Suppressor macrophage (primary cell): Measurements from ENCODE around the gene DMBT1.
A peak's percentile ranks its signal among the peaks of the same experiment; 100 is the strongest.

ENCODE experiments used
- DNase-seq, 4 experiments: peaks; one replicate each; pipeline ENCODE4 v3.0.0-alpha.2; 2020 to 2022
- total RNA-seq, 17 experiments: gene quantifications; one replicate each; lab custom pipeline; 2026; ENCODE audit warnings: mixed read lengths in 6 of 17, inconsistent platforms in 3 of 17; lab: John Stamatoyannopoulos, UW

The DMBT1 gene
- total RNA-seq, result 0 to 4.8 (median 0) reads per million in 17 experiments

- DNase-seq, result peak in 1 of 4 experiments; percentile 10
These were observed at the start of gene DMBT1 for GRCh38 chr10:122560279-122560804. Gene DMBT1 (plus strand): TSS chr10:122560754. CDS start chr10:122560771, 17 bp downstream.

- DNase-seq, result peak; percentile 15 to 34 (median 23)
These were observed 47.5 kb upstream of the DMBT1 start for GRCh38 chr10:122513053-122513452.

GRCh38 chr10:122514045-122514840 lies 46.3 kb upstream of the DMBT1 start:
- DNase-seq, result no peak

GRCh38 chr10:122515022-122515424 lies 45.5 kb upstream of the DMBT1 start:
- DNase-seq, result no peak

- no peak for DNase-seq
These were observed 44.8 kb upstream of the DMBT1 start for GRCh38 chr10:122515588-122516231.

GRCh38 chr10:122516734-122517133 lies 43.8 kb upstream of the DMBT1 start:
- peak in 3 of 4 experiments; percentile 23 to 33 (median 30) for DNase-seq

- DNase-seq, result no peak
These were observed 41.4 kb upstream of the DMBT1 start for GRCh38 chr10:122519144-122519543.

GRCh38 chr10:122519873-122520272 lies 40.7 kb upstream of the DMBT1 start:
- DNase-seq, result peak in 1 of 4 experiments; percentile 13

- no peak for DNase-seq
These were observed 39.5 kb upstream of the DMBT1 start for GRCh38 chr10:122521011-122521410.

GRCh38 chr10:122524811-122525210 lies 35.7 kb upstream of the DMBT1 start:
- DNase-seq, result no peak

GRCh38 chr10:122525788-122526187 lies 34.8 kb upstream of the DMBT1 start:
- DNase-seq, result no peak

- no peak for DNase-seq
These were observed 33.7 kb upstream of the DMBT1 start for GRCh38 chr10:122526892-122527291.

- no peak for DNase-seq
These were observed 30.4 kb upstream of the DMBT1 start for GRCh38 chr10:122530177-122530576.

- DNase-seq, result no peak
These were observed 29.3 kb upstream of the DMBT1 start for GRCh38 chr10:122531261-122531660.

- no peak for DNase-seq
These were observed 28.6 kb upstream of the DMBT1 start for GRCh38 chr10:122531939-122532338.

- DNase-seq, result no peak
These were observed 27.8 kb upstream of the DMBT1 start for GRCh38 chr10:122532601-122533296.

- no peak for DNase-seq
These were observed 23.0 kb upstream of the DMBT1 start for GRCh38 chr10:122537545-122537944.

- DNase-seq, result peak; percentile 11 to 61 (median 28)
These were observed 19.0 kb upstream of the DMBT1 start for GRCh38 chr10:122541541-122542002.

- peak in 2 of 4 experiments; percentile 27 to 28 for DNase-seq
These were observed 16.7 kb upstream of the DMBT1 start for GRCh38 chr10:122543676-122544445.

- peak; percentile 19 to 53 (median 44) for DNase-seq
These were observed 16.1 kb upstream of the DMBT1 start for GRCh38 chr10:122544493-122544892.

- no peak for DNase-seq
These were observed 14.3 kb upstream of the DMBT1 start for GRCh38 chr10:122546242-122546641.
